NCI-H2171 (cell line): ENCODE measurements around the gene ERGIC1.
A peak's percentile ranks its signal among the peaks of the same experiment; 100 is the strongest.

Source experiments
- DNase-seq: peaks from one replicate; lab custom pipeline; 2025; lab: John Stamatoyannopoulos, UW

The ERGIC1 gene

DNA sequence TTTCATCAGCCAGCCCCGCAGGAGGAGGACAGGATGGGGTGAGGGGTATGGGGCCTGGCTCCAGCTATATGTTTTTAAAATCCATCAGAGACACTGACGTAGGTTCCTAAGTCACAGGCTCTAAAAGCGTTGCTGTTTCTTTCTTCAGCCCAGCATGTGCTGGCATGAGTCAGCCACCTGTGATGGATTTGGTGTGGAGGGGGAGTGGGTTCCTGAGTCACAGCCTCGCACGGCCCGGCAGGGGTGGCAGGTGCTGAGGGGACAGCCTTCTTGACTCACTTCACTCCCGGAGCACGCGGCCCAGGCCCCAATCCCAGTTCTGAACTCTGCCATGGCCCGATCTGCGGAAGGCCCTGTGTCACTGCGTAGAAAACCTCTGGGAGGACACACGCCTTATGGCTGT, 86.4 kb downstream of the ERGIC1 start:
- no peak for DNase-seq

DNA sequence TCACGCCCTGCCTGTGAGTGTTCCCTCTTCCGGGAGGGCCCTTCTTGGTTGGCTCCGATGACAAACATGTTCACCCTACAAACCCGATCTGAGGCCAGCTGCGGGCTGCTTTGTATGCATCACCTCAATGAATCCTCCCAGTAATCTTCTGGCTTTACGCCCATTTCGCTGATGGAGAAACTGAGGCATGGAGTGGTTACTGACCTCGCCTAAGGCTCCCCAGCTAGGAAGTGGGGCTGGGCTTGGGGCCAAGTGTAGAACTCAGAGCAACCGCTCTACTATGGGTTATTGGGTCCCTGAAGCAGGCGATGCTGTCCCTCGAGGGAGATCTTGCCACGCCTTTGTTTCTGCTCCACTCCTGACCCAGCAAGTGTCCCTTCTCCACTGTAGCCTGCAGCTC, 86.9 kb downstream of the ERGIC1 start:
- no peak for DNase-seq

- no peak for DNase-seq
Measured at GRCh38 chr5:172921906-172922305, 87.9 kb downstream of the ERGIC1 start.

- DNase-seq: no peak
Measured at GRCh38 chr5:172923539-172923938, 89.5 kb downstream of the ERGIC1 start.

- no peak for DNase-seq
Measured at GRCh38 chr5:172925336-172925948, 91.4 kb downstream of the ERGIC1 start.

DNA sequence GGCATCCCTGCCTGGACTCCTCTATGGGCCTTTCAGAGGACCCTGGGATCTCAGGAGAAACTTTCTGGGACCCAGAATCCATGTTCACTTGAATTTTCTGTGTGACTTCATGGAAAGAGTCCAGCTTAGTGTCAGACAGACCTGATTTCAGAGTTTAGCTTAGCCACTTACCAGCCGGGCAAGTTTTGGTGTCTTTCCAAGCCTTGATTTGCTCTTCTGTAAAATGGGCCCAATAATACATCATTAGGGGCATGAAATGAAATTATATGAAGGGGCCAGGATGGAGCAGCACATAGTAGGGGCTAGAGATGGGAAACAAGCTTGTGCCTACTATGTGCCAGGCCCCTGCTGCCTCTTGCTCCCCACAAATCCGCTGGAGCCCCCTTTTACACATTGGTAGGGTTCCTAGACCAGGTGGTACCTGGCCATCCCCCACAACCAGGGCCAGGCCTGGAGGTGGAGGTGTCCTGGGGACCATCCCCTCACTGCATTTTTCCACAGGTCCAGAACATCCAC, 92.0 kb downstream of the ERGIC1 start:
- no peak for DNase-seq

GRCh38 chr5:172926796-172927195, 92.7 kb downstream of the ERGIC1 start:
- DNase-seq: no peak

GRCh38 chr5:172929371-172929838, 95.4 kb downstream of the ERGIC1 start:
- DNase-seq: no peak

DNA sequence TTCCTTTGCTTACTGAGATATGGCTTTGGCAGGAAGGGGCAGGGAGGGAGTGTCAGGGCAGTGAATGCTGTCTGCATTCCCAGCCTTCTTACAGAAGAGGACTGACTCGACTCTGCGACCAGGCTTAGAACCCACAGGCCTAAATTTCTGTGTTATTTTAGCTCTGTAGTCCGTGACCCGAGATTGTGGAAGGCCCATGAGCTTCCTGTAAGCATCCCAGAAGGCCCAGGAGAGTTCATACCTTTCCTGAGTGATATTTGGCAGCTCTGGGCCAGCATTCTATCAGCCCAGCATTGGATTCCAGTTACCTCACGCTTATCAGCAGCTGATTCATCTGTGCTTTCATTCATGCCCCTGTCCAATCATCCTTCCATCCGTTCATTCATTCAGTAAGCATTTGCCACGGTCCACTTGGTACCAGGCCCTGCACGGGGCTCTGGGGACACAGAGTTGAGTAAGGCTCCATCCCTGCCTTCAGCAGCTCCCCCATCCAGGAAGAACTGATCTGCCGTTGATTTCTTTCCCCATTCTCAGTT, 97.0 kb downstream of the ERGIC1 start:
- no peak for DNase-seq

DNA sequence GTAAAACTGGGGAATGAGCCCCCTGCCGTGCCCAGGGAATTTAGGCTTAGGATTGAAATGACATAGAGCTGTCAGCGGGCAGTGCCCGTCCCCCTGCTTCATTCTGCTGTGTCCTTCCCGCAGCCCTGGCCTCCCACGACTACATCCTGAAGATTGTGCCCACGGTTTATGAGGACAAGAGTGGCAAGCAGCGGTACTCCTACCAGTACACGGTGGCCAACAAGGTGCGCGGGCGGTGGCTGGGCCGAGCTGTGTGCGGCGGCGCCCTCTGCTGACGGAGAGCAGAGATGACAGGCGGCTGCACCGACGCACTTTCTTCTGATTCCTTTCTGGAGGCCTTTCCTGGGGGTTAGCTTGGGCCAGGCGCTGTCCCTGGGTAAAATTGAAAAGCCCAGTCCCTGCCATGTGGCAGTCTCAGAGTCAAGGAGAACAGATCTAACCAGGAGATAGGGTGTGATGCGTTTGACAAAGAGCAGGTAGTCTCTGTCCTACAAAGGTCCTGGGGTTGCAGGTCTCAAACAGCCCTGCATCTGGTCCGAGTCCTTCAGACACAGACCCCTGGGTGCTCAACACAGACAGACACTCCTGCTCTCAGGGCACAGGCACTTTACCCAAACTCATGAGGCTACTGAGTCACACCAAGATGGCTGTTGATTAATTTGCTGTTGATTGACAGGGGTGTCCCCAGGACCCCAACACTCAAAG, 98.4 kb downstream of the ERGIC1 start:
- DNase-seq: peak; percentile 40

- DNase-seq: no peak
Measured at GRCh38 chr5:172933238-172933637, 99.2 kb downstream of the ERGIC1 start.

DNA sequence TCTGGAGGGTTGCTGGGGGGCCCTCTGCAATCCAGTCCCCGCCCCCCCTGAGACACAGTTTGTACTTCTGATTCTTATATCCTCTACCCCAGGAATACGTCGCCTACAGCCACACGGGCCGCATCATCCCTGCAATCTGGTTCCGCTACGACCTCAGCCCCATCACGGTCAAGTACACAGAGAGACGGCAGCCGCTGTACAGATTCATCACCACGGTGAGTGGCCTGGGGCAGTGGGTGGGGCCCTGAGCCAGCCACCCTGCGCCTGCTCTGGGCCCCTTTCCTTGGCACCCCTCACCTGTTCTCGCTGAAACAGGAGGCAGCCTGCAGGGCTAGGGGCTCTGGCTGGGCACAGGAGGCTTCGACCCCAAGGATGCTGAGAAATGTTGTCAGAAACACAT, 101.0 kb downstream of the ERGIC1 start:
- no peak for DNase-seq

GRCh38 chr5:172936401-172936800, 102.3 kb downstream of the ERGIC1 start:
- DNase-seq: no peak

- no peak for DNase-seq
Measured at GRCh38 chr5:172939071-172939470, 105.0 kb downstream of the ERGIC1 start.

DNA sequence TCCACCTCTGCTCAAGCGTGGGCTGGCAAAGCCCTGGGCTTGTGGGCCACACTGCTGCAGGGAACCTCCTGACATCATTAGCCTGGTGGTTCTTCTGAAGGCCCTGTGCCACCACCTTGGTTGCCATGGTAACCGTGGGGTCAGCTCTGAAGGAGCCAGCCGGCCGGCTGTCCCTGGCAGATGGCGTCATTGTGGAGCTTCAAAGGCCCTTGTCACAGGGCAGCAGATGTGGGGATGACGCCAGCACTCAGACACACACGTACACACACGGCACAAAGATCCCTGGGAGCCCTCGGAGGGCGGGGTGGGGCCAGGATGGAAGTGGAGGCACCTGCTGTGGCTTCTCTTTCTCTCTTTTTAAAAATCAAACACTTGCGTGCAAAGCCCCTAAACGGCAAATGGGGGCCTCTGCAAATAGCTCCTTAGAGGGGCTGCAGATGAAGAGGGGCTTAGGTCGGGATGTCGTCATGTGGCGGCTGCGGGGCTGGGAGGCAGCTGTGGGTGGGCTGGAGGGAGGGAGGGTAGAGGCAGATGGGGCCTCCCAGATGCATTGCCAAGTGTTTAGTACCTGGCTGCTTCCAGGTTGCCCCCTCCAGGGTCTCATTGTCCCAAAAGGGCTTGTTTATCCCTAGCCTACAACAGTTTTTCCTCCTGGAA, 105.7 kb downstream of the ERGIC1 start:
- DNase-seq: peak; percentile 68

GRCh38 chr5:172940268-172941066, 106.4 kb downstream of the ERGIC1 start:
- no peak for DNase-seq

- DNase-seq: peak; percentile 24
Measured at GRCh38 chr5:172941067-172941516, 107.0 kb downstream of the ERGIC1 start.

DNA sequence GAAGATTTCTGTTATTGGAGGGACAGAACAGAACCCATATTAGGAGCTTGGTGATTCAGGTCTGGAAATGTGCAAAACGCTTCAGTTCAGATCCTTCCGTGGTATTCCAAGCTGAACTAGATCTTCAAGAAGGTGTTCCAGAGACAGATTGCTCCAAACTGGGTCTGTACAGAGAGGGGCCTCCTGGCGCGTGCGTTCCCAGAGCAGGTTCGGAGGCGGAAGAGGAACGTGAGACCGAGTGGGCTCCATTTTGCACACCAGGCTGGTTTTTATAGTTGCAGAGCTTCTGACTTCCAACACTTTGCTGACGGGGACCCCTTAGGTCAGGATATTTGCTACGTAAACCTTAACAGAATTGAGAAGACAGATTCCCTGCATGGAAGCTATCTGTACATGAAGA, 108.5 kb downstream of the ERGIC1 start:
- no peak for DNase-seq

- no peak for DNase-seq
Measured at GRCh38 chr5:172943283-172943841, 109.3 kb downstream of the ERGIC1 start.

DNA sequence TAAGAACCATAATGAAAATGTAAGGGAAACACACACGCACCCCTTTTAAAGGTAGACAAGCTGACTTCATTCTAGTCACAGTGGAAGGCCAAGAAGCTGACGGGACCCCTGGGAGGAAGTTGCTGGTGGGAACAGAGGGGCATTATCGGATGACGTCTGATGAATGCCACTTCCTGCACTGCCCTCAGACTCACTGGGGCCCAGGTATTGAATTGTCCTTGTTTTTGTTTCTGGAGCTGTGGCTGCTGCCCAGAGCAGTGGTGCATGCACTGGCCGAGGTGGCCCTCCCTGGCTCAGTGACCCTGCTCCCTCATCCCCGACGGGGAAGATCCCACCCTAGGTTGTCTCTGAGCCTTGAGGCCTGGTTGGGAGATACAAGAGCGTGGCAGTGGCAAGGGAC, 109.9 kb downstream of the ERGIC1 start:
- DNase-seq: no peak

GRCh38 chr5:172944741-172945140, 110.7 kb downstream of the ERGIC1 start:
- no peak for DNase-seq

GRCh38 chr5:172945151-172945550, 111.1 kb downstream of the ERGIC1 start:
- no peak for DNase-seq
